GM23248 (cell line): ENCODE measurements around the gene STX1B. TPM values are rescaled to one million over a fixed set of nuclear protein-coding genes. Genes with fewer than 3 reads are reported as not detected.

ENCODE experiments used
- DNase-seq: peaks from one replicate; pipeline ENCODE4 v3.0.0-alpha.2; 2015
- H2AFZ ChIP-seq: fragments of 200-600 bp; sonication (generic); 2 replicates; pipeline ENCODE4 v1.6.1; 2016; ENCODE audit warnings: antibody characterized with exemption
- H3F3A ChIP-seq: fragments of 200-600 bp; sonication (generic); 2 replicates; pipeline ENCODE4 v1.6.1; 2016; ENCODE audit warnings: mild to moderate bottlenecking, antibody characterized with exemption, mixed run types; ENCODE audit not compliant: insufficient read depth
- H3K27ac ChIP-seq: fragments of 200-600 bp; sonication (generic); 2 replicates; pipeline ENCODE4 v1.5.1; 2016; ENCODE audit warnings: mild to moderate bottlenecking
- H3K27me3 ChIP-seq: fragments of 200-600 bp; sonication (generic); replicated peaks from 2 replicates; pipeline ENCODE4 v1.6.1; 2016; ENCODE audit warnings: mild to moderate bottlenecking; ENCODE audit not compliant: insufficient read depth
- H3K36me3 ChIP-seq: fragments of 200-600 bp; sonication (generic); 2 replicates; pipeline ENCODE4 v1.6.1; 2016; ENCODE audit warnings: low read depth, mild to moderate bottlenecking
- H3K4me1 ChIP-seq: fragments of 200-600 bp; sonication (generic); 2 replicates; pipeline ENCODE4 v1.6.1; 2016; ENCODE audit warnings: mild to moderate bottlenecking; ENCODE audit not compliant: insufficient read depth
- H3K4me2 ChIP-seq: fragments of 200-600 bp; sonication (generic); one replicate; pipeline ENCODE4 v1.6.1; 2016; ENCODE audit warnings: mild to moderate bottlenecking; ENCODE audit not compliant: unreplicated experiment
- H3K4me3 ChIP-seq: fragments of 200-600 bp; sonication (generic); 2 replicates; pipeline ENCODE4 v1.5.1; 2016; ENCODE audit warnings: mild to moderate bottlenecking
- H3K79me2 ChIP-seq: fragments of 200-600 bp; sonication (generic); 2 replicates; pipeline ENCODE4 v1.6.1; 2016; ENCODE audit warnings: mild to moderate bottlenecking; ENCODE audit not compliant: insufficient read depth
- H3K9ac ChIP-seq: fragments of 200-600 bp; sonication (generic); 2 replicates; pipeline ENCODE4 v1.6.1; 2016; ENCODE audit warnings: mild to moderate bottlenecking
- H3K9me2 ChIP-seq: fragments of 200-600 bp; sonication (generic); 2 replicates; pipeline ENCODE4 v1.6.1; 2016; ENCODE audit warnings: mixed run types, mild to moderate bottlenecking, moderate library complexity; ENCODE audit not compliant: insufficient read depth
- H3K9me3 ChIP-seq: fragments of 200-600 bp; sonication (generic); one replicate; pipeline ENCODE4 v1.6.1; 2017; ENCODE audit warnings: low read depth
- H4K20me1 ChIP-seq: fragments of 200-600 bp; sonication (generic); 2 replicates; pipeline ENCODE4 v1.6.0; 2016; ENCODE audit not compliant: insufficient read depth
- EZH2 ChIP-seq: fragments of 200-600 bp; sonication (generic); IDR thresholded peaks from 2 replicates; pipeline ENCODE4 v1.6.1; 2018; ENCODE audit warnings: antibody characterized with exemption, mild to moderate bottlenecking; ENCODE audit not compliant: insufficient read depth, poor library complexity, severe bottlenecking
- EZH2phosphoT487 ChIP-seq: fragments of 200-600 bp; sonication (generic); IDR thresholded peaks from 2 replicates; pipeline ENCODE4 v1.6.1; 2018; ENCODE audit warnings: antibody characterized with exemption, moderate library complexity, mild to moderate bottlenecking, low read depth; ENCODE audit not compliant: insufficient read depth
- WGBS, 2 experiments: methylation state at CpG; one replicate each; pipeline ENCODE4 v1.1.6; 2015 to 2017; ENCODE audit warnings: low lambda C conversion rate in 2 of 2, low coverage in 1 of 2; ENCODE audit errors: missing lambda C conversion rate in 2 of 2; 5-methylcytosine and 5-hydroxymethylcytosine counted together
- in situ Hi-C: fragments of 300-500 bp; cut with MboI; formaldehyde crosslinking; loops from 2 replicates; pipeline ENCODE4 v1.15.0; 2020
- polyA plus RNA-seq: library from polyadenylated mRNA; unstranded; fragments of >200 nt; fragmentation: Nextera tagmentation; extraction: Ambion mirVana; gene quantifications from 2 replicates; pipeline ENCODE4 v1.2.1, GENCODE V29; 2016
- total RNA-seq: library from RNA; depleted of rRNA; stranded (reverse); fragments of >200 nt; shearing (Covaris generic); gene quantifications from 2 replicates; pipeline ENCODE4 v1.2.3, GENCODE V29; 2014

STX1B gene
- total and polyA plus RNA-seq, 2 experiments from 2014 or later, result 0.23 to 2.3 TPM

DNA sequence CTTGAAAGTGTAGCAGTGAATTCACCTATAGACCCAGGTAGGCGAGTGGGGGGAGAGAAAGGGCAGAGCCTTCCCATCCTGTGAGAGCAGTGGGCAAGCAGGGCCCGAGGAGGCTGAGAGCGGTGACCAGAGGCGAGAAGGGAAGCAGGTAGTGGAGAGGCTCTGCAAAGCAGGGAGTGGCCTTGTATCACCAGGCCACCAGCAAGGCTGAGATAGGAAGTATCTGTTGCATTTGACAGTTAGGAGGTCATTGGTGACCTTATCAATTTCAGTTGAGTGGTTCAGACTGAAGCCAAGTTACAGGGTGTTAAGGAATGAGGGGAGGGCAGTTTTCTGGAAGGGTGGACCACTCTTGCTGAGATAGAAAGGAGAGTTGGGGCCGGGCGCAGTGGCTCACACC is 36.1 kb downstream of the STX1B start:
- H3K4me3 ChIP-seq, result no peak overlapping the region
- H2AFZ ChIP-seq, result no peak overlapping the region
- no peaks in the 10 kb centered on the region for H3K4me1 ChIP-seq
- no peak overlapping the region for H3K4me2 ChIP-seq
- H3K36me3 ChIP-seq, result peaks cover 16% of the 10 kb centered on the region
- no peaks in the 10 kb centered on the region; the same call in 1 of the 2 replicates for H3K79me2 ChIP-seq
- no peaks in the 10 kb centered on the region for H4K20me1 ChIP-seq
- no peaks in the 10 kb centered on the region for H3K9me2 ChIP-seq
- in situ Hi-C loops, result loop anchor here (25.0 kb wide), 2 partner anchors 738 to 913 kb away; a partner anchor contains a TSS
- no peak overlapping the region for H3K27ac ChIP-seq
- no peaks in the 10 kb centered on the region for H3F3A ChIP-seq
- no peak for TF ChIP-seq EZH2phosphoT487
- TF ChIP-seq EZH2, result no peak
- H3K27me3 ChIP-seq, result no peaks in the 10 kb centered on the region
- DNase-seq, result no peak
- WGBS, 2 experiments, result 97 to 98% methylated on average over 6 of the region's 6 CpGs
- no peak overlapping the region for H3K9ac ChIP-seq
- H3K9me3 ChIP-seq, result no peaks in the 10 kb centered on the region

DNA sequence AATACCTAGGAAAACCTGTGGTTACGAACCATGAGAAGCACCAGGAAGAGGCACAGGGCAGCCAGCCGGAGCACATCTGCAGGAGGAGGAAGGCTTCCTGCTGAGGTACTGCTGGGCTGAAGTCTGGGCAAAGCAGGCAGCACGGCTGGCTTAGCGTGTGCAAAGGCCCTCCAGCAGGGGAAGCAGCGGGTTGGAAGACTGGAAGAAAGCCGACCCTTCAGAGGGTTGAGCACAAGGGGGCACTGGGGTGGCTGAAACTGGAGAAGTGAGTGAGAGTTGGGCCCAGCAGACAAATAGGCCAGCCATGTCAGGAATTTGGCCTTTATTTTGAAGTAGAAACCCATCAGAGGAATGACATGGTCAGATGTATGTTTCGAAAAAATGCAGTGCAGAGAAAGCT is 37.6 kb downstream of the STX1B start:
- DNase-seq, result peak; percentile 48
- H2AFZ ChIP-seq, result no peak overlapping the region
- in situ Hi-C loops, result loop anchor here (25.0 kb wide), 2 partner anchors 739 to 914 kb away; a partner anchor contains a TSS
- H3K36me3 ChIP-seq, result peaks cover 16% of the 10 kb centered on the region
- H3K4me1 ChIP-seq, result no peaks in the 10 kb centered on the region
- no peak overlapping the region for H3K9ac ChIP-seq
- H3K27me3 ChIP-seq, result no peaks in the 10 kb centered on the region
- H3K9me2 ChIP-seq, result no peaks in the 10 kb centered on the region
- no peaks in the 10 kb centered on the region for H3F3A ChIP-seq
- WGBS, 2 experiments, result 72 to 78% methylated on average over 7 of the region's 7 CpGs
- no peaks in the 10 kb centered on the region for H3K9me3 ChIP-seq
- no peak overlapping the region for H3K4me3 ChIP-seq
- no peaks in the 10 kb centered on the region; the same call in 1 of the 2 replicates for H3K79me2 ChIP-seq
- no peak overlapping the region for H3K27ac ChIP-seq
- TF ChIP-seq EZH2phosphoT487 (no peak), EZH2 (no peak)
- no peak overlapping the region for H3K4me2 ChIP-seq
- no peaks in the 10 kb centered on the region for H4K20me1 ChIP-seq

DNA sequence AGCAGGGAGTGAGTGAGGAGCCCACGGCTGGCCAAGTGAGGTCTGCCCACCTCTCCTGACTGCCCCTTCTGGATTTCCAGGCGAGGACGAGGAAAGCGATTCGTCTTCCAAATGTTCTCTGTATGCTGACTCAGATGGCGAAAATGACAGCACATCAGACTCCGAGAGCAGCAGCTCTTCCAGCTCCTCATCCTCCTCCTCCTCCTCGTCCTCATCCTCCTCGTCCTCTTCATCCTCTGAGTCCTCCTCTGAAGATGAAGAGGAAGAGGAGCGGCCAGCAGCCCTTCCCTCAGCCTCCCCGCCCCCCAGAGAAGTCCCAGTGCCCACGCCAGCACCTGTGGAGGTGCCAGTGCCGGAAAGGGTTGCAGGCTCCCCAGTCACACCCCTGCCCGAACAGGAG is 39.1 kb downstream of the STX1B start:
- no peaks in the 10 kb centered on the region for H3K27me3 ChIP-seq
- 94 to 97% methylated on average over 13 to 14 of the region's 14 CpGs for WGBS, 2 experiments
- no peak overlapping the region for H3K4me3 ChIP-seq
- H3K9me3 ChIP-seq, result no peaks in the 10 kb centered on the region
- H3K4me2 ChIP-seq, result no peak overlapping the region
- H2AFZ ChIP-seq, result no peak overlapping the region
- H4K20me1 ChIP-seq, result no peaks in the 10 kb centered on the region
- H3K4me1 ChIP-seq, result no peaks in the 10 kb centered on the region
- H3K79me2 ChIP-seq, result no peaks in the 10 kb centered on the region
- DNase-seq, result no peak
- no peaks in the 10 kb centered on the region for H3K9me2 ChIP-seq
- no peak for TF ChIP-seq EZH2phosphoT487
- no peak for TF ChIP-seq EZH2
- H3K36me3 ChIP-seq, result peaks cover 16% of the 10 kb centered on the region
- in situ Hi-C loops, result loop anchor here (25.0 kb wide), 2 partner anchors 741 to 916 kb away; a partner anchor contains a TSS
- H3F3A ChIP-seq, result no peaks in the 10 kb centered on the region
- no peak overlapping the region for H3K27ac ChIP-seq
- H3K9ac ChIP-seq, result no peak overlapping the region

DNA sequence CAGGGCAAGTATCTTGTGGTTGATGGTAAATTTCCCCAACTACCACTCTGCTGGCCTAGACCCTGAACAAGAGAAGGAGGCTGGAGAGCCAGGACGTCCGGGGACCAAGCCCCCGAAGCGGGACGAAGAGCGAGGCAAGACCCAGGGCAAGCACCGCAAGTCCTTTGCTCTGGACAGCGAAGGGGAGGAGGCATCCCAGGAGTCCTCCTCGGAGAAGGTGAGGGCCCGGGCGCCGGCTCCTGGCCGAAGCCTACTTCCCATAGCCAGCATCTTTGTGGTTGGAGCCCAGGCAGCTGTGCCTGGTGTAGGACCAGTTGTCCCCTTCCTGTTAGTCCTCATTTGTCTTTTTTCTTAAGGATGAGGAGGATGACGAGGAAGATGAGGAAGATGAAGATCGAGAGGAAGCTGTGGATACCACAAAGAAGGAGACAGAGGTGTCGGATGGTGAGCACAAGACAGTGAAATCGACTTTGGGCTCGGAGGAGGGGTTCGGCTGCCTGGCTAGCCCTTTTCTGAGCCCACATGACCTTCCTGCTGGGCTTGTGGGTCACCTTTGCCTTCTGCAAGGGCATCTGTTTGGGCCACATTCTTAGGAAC is 41.1 kb downstream of the STX1B start:
- in situ Hi-C loops, result loop anchor here (25.0 kb wide), 2 partner anchors 743 to 918 kb away; a partner anchor contains a TSS
- WGBS, 2 experiments, result 94 to 96% methylated on average over 19 of the region's 19 CpGs
- Histone ChIP-seq H2AFZ (no peak overlapping the region), H3K9ac (no peak overlapping the region), H3K4me1 (no peaks in the 10 kb centered on the region), H3K79me2 (no peaks in the 10 kb centered on the region), H3K4me2 (no peak overlapping the region), H4K20me1 (no peaks in the 10 kb centered on the region), H3K36me3 (peaks cover 19% of the 10 kb centered on the region), H3K4me3 (no peak overlapping the region), H3K27me3 (no peaks in the 10 kb centered on the region), H3K9me2 (no peaks in the 10 kb centered on the region), H3K9me3 (no peaks in the 10 kb centered on the region), H3K27ac (no peak overlapping the region), H3F3A (no peaks in the 10 kb centered on the region)
- TF ChIP-seq EZH2phosphoT487, result no peak
- no peak for TF ChIP-seq EZH2
- no peak for DNase-seq
